Measurements from ENCODE around the gene TCF7L2.

Gene TCF7L2

GRCh38 chr10:113207924-113208323 lies 257.9 kb downstream of the TCF7L2 start:
- no peak for DNase-seq

DNA sequence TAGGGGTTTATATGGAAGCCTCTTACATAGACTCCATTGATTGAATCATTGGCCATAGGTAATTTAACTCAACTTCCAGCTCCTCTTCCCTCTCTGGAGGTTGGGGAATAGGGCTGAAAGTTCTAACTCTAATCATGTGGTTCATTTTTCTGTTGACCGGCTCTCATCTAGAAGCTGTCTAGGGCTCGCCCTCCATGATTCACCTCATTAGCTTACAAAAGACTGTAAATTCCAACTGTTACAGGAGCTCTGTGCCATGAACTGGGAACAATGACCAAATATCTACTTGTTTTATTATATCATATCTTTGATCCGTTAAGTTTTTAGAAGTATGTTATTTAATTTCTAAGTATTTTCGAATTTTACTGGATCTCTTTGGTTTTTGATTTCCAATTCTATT lies 263.0 kb downstream of the TCF7L2 start:
- DNase-seq, result no peak

DNA sequence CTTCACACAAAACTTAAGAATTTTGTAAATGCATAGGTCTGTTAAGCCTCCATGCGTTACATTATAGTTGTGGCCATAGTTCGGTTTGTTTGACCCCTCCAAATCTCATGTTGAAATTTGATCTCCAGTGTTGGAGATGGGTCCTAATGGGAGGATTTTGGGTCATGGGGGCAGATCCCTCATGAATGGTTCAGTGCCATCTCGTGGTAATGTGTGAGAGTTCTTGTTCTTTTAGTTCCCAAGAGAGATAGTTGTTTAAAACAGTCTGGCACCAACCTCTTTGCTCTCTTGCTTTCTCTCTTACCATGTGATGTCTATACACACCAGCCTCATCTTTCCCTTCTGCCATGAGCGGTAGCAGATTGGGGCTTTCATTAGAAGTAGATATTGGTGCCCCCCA lies 264.3 kb downstream of the TCF7L2 start:
- DNase-seq, result no peak

DNA sequence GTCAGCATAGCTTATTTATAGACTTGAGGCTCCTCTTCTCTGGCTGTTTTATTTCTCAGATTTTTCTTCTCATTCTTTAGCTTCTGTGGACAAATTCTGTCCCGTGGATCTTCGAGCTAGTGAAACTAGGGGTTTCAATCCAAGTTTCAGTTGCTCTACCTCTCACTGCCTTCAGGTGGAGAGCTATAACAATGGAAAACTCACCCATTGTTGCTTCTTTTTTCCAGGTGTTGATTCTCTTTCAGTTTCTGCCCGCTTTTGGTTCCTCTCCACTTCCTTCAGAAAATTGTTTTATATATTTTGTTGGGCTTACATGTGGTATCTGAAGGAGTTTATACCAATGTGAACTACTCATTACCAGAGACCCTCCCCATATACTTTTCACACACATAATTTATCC lies 266.1 kb downstream of the TCF7L2 start:
- DNase-seq, result no peak
